ENCODE data around the gene KRT73. TPM values are rescaled to one million over a fixed set of nuclear protein-coding genes. Genes with fewer than 3 reads are reported as not detected.

Gene KRT73
- total RNA-seq, 1 donor from 2014 or later: not detected

GRCh38 chr12:52612431-52613383 is 5.7 kb downstream of the KRT73 start:
- Mint-ChIP-seq H3K4me3 (ENCODE audit: unreplicated experiment) (no peak overlapping the region), H3K4me1 (ENCODE audit: low read depth) (no peaks in the 10 kb centered on the region), H3K27me3 (ENCODE audit: low read depth) (peaks cover 85% of the 10 kb centered on the region), H3K9me3 (ENCODE audit: low read depth) (no peaks in the 10 kb centered on the region), H3K36me3 (ENCODE audit: low read depth) (no peaks in the 10 kb centered on the region), H3K27ac (ENCODE audit: unreplicated experiment) (no peak overlapping the region)
- DNase-seq (ENCODE audit: low spot score): no peak
- no peak for TF ChIP-seq CTCF (IDR thresholded peaks at IDR 0.05)

GRCh38 chr12:52611080-52611468 is 7.3 kb downstream of the KRT73 start:
- DNase-seq (ENCODE audit: low spot score): no peak
- Mint-ChIP-seq H3K4me1 (ENCODE audit: low read depth) (no peaks in the 10 kb centered on the region), H3K27me3 (ENCODE audit: low read depth) (peaks cover 79% of the 10 kb centered on the region), H3K9me3 (ENCODE audit: low read depth) (no peaks in the 10 kb centered on the region), H3K4me3 (ENCODE audit: unreplicated experiment) (no peak overlapping the region), H3K36me3 (ENCODE audit: low read depth) (no peaks in the 10 kb centered on the region), H3K27ac (ENCODE audit: unreplicated experiment) (no peak overlapping the region)
- TF ChIP-seq CTCF (IDR thresholded peaks at IDR 0.05): no peak

DNA sequence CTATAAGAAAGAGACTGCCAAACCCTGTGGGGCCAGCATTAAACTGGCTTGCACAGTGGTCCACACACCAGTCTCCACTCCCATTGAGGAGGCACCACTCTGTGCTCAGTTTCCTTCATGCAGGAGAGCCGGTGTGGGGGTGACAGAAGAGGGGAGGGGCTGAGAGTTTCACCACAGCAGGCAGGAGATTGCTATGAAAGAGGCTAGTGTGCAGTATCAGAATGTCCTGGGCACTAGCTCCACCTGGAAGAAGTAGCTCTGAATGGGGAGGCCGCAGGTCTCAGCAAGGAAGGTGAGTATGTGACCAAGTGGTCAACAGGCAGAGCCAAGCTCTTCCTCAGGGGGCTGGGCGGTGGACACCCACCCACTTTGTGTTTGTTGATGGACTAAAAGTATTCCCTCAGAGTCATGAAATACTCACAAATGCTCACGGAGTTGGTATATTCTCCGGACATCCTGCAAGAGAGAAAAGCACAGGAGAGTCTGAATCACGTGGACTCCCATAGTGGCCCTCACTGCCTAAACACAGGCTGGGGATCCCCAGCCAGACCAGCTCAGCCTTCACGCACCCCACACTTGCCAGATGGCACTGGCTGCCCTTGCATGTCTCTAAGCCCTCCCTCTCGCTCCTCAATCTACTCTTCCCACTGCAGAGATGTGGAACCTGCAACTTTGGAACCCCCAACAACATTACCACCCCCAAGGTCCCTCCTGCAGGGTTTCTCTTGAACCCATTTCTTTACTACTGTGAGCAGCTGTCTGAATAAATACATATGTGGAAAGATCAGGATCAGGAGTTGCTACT is 9.3 kb downstream of the KRT73 start:
- no peaks in the 10 kb centered on the region for H3K4me1 Mint-ChIP-seq (ENCODE audit: low read depth)
- TF ChIP-seq CTCF (IDR thresholded peaks at IDR 0.05): no peak

GRCh38 chr12:52608161-52608560 is 10.2 kb downstream of the KRT73 start:
- no peak for DNase-seq (ENCODE audit: low spot score)
- Mint-ChIP-seq H3K4me3 (ENCODE audit: unreplicated experiment) (no peak overlapping the region), H3K36me3 (ENCODE audit: low read depth) (no peaks in the 10 kb centered on the region), H3K4me1 (ENCODE audit: low read depth) (no peaks in the 10 kb centered on the region), H3K27me3 (ENCODE audit: low read depth) (peaks cover 73% of the 10 kb centered on the region), H3K9me3 (ENCODE audit: low read depth) (no peaks in the 10 kb centered on the region), H3K27ac (ENCODE audit: unreplicated experiment) (no peak overlapping the region)
- TF ChIP-seq CTCF (IDR thresholded peaks at IDR 0.05): no peak

More for the DNA sequence above, 9.3 kb downstream of the KRT73 start:
- no peak overlapping the region for H3K4me3 Mint-ChIP-seq (ENCODE audit: unreplicated experiment)
- H3K9me3 Mint-ChIP-seq (ENCODE audit: low read depth): no peaks in the 10 kb centered on the region
- DNase-seq (ENCODE audit: low spot score): no peak
- no peaks in the 10 kb centered on the region for H3K36me3 Mint-ChIP-seq (ENCODE audit: low read depth)
- peaks cover 72% of the 10 kb centered on the region for H3K27me3 Mint-ChIP-seq (ENCODE audit: low read depth)
- no peak overlapping the region for H3K27ac Mint-ChIP-seq (ENCODE audit: unreplicated experiment)

- Mint-ChIP-seq H3K27ac (ENCODE audit: unreplicated experiment) (no peak overlapping the region), H3K9me3 (ENCODE audit: low read depth) (no peaks in the 10 kb centered on the region), H3K4me3 (ENCODE audit: unreplicated experiment) (no peak overlapping the region), H3K36me3 (ENCODE audit: low read depth) (no peaks in the 10 kb centered on the region), H3K27me3 (ENCODE audit: low read depth) (peaks cover 70% of the 10 kb centered on the region), H3K4me1 (ENCODE audit: low read depth) (no peaks in the 10 kb centered on the region)
- TF ChIP-seq CTCF (IDR thresholded peaks at IDR 0.05): no peak
- DNase-seq (ENCODE audit: low spot score): no peak
Measured at GRCh38 chr12:52607314-52607713, 11.0 kb downstream of the KRT73 start.
